ENCODE results near the gene SHKBP1.

DNA sequence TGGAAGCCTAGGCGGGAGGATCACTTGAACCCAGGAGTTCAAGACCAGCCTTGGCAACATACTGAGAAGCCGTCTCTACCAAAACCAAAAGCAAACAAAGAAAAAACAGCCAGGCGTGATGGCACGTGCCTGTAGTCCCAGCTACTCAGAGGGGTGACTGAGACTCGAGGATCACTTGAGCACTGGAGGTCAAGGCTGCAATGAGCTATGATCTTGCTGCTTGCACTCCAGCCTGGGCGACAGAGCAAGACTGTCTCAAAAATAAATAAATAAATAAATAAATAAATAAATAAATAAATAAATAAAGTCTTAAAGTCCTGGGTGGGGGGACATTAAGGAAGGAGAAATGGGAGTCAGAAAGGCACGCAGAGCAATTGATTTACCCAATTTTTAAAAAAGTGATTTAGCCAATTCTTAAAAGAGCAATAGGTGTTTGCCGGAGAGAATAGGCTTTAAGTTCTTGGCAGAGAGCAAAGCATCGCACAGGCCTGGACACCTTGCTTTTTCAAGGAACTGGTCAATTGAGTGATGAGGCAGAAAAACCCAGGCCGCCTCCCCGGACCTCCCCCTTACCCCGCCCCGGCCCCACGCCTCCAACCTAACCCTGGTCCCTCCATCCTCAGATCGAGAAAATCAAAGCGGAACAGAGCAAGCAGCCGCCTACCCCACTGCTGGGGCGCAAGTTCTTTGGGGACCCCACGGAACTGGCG, 9.5 kb upstream of the SHKBP1 start:
- TF ChIP-seq CTCF (conservative IDR thresholded peaks at IDR 0.05; ENCODE audit: low read depth, low read length): no peak
- no peak for TF ChIP-seq EZH2 (IDR thresholded peaks at IDR 0.05; ENCODE audit: low read length, unreplicated experiment)

Data from PC-3 (cell line).